K562 (cell line): Measurements from ENCODE around the gene AVPR1B. TPM values are rescaled to one million over a fixed set of nuclear protein-coding genes. Genes with fewer than 3 reads are reported as not detected.
A peak's percentile ranks its signal among the peaks of the same experiment; 100 is the strongest.

Experiments used
- ATAC-seq: fragments of 200-7000 bp; cut with Tn5 transposase; 3 replicates; pipeline ENCODE4 v1.9.1; 2020; ENCODE audit warnings: moderate library complexity
- BruUV-seq: library from RNA; stranded (reverse); fragments of 400-500 nt; replicated peaks from 2 replicates; lab custom pipeline; 2021; lab: Mats Ljungman, UMichigan
- CTCF ChIA-PET: fragments of 300-600 bp; formaldehyde crosslinking; extraction: SDS; loops from one replicate; lab custom pipeline; 2021; ENCODE audit warnings: low intra/inter-chr PET ratio; lab: Yijun Ruan, JAX
- POLR2A ChIA-PET: fragments of 300-600, 350-650 bp; sonication (Branson Sonifier 250); formaldehyde crosslinking; extraction: SDS; loops from one replicate; lab custom pipeline; 2021; ENCODE audit warnings: antibody characterized with exemption, inconsistent platforms; lab: Yijun Ruan, JAX
- DNase-seq, 4 experiments: peaks; one replicate each; pipeline versions ENCODE4 v3.0.0 to v3.0.0-alpha.2; 2011 to 2018; ENCODE audit warnings: low spot score in 3 of 4, mixed read lengths in 3 of 4; ENCODE audit errors: extremely low read depth in 1 of 4
- FAIRE-seq: peaks from 2 replicates; lab custom pipeline; 2011; peaks lifted over from hg19 to GRCh38; lab: Jason Lieb, UNC
- H2AFZ ChIP-seq: 2 replicates; pipeline ENCODE4 v1.6.0; 2011; ENCODE audit warnings: low read depth, low read length, control low read depth, inconsistent platforms
- H3K27ac ChIP-seq: fragments of 200-600 bp; 3 replicates; pipeline ENCODE4 v1.8.0; 2011; ENCODE audit warnings: low read depth, mild to moderate bottlenecking, control low read depth, inconsistent platforms, low read length, moderate library complexity, mixed read lengths; ENCODE audit errors: extremely low read depth
- H3K27me3 ChIP-seq, 2 experiments: fragments of 300-600 bp in 1 of 2; 2 replicates in 1 of 2; 3 replicates in 1 of 2; pipeline versions ENCODE4 v1.6.0 to v1.8.0; 2011; ENCODE audit warnings: inconsistent platforms in 2 of 2, low read length in 2 of 2, mild to moderate bottlenecking in 1 of 2, mixed read lengths in 1 of 2, moderate library complexity in 1 of 2; ENCODE audit not compliant: control insufficient read depth in 2 of 2, insufficient read depth in 2 of 2
- H3K36me3 ChIP-seq: fragments of 300-600 bp; 3 replicates; pipeline ENCODE4 v1.8.0; 2011; ENCODE audit warnings: mild to moderate bottlenecking, low read length, inconsistent platforms; ENCODE audit not compliant: control insufficient read depth, insufficient read depth
- H3K4me1 ChIP-seq, 2 experiments: fragments of 200-600 bp in 1 of 2; replicated peaks in 1 of 2; 2 replicates in 1 of 2; 3 replicates in 1 of 2; pipeline versions ENCODE4 v1.5.1 to v1.8.0; 2011; ENCODE audit warnings: inconsistent platforms in 2 of 2, low read length in 2 of 2, mild to moderate bottlenecking in 1 of 2, mixed read lengths in 1 of 2, moderate library complexity in 1 of 2; ENCODE audit not compliant: control insufficient read depth in 2 of 2, insufficient read depth in 2 of 2
- H3K4me2 ChIP-seq: 2 replicates; pipeline ENCODE4 v1.6.1; 2011; ENCODE audit warnings: low read length, control low read depth, inconsistent platforms, mixed read lengths; ENCODE audit not compliant: insufficient read depth
- H3K4me3 ChIP-seq: fragments of 200-600 bp; sonication (generic), shearing (Covaris generic); 2 replicates; pipeline ENCODE4 v1.5.1; 2016; ENCODE audit warnings: control low read depth, inconsistent platforms
- H3K79me2 ChIP-seq: fragments of 200-600 bp; 3 replicates; pipeline ENCODE4 v1.8.0; 2011; ENCODE audit warnings: low read length, inconsistent platforms; ENCODE audit not compliant: control insufficient read depth, insufficient read depth
- H3K9ac ChIP-seq, 2 experiments: 2 replicates each; pipeline versions ENCODE4 v1.6.0 to v1.6.1; 2011; ENCODE audit warnings: low read depth in 2 of 2, low read length in 2 of 2, control low read depth in 1 of 2, inconsistent platforms in 1 of 2, mild to moderate bottlenecking in 1 of 2, mixed read lengths in 1 of 2; ENCODE audit not compliant: insufficient read depth in 1 of 2
- H3K9me1 ChIP-seq: one replicate; pipeline ENCODE4 v1.6.0; 2011; ENCODE audit warnings: inconsistent platforms, mild to moderate bottlenecking, low read length, moderate library complexity; ENCODE audit not compliant: control insufficient read depth, insufficient read depth
- H3K9me3 ChIP-seq: replicated peaks from 2 replicates; pipeline ENCODE4 v1.5.1; 2011; ENCODE audit warnings: low read depth, low read length, inconsistent platforms; ENCODE audit not compliant: control insufficient read depth, insufficient read depth
- H4K20me1 ChIP-seq: replicated peaks from 2 replicates; pipeline ENCODE4 v1.6.1; 2011; ENCODE audit warnings: low read length, inconsistent platforms, mixed read lengths; ENCODE audit not compliant: control insufficient read depth, insufficient read depth
- ARID1B ChIP-seq: fragments of 450-650 bp; IDR thresholded peaks from 2 replicates; pipeline ENCODE4 v1.6.1; 2016; ENCODE audit warnings: antibody characterized with exemption, mild to moderate bottlenecking, inconsistent platforms
- DDX20 ChIP-seq: fragments of 450-650 bp; IDR thresholded peaks from 2 replicates; pipeline ENCODE4 v1.6.1; 2016; ENCODE audit warnings: missing genetic modification characterization, low read depth, mild to moderate bottlenecking, missing compliant biosample characterization, moderate library complexity
- FUS ChIP-seq: fragments of 200-400 bp; formaldehyde crosslinking; optimal IDR thresholded peaks from 2 replicates; pipeline ENCODE3; 2017; ENCODE audit warnings: low read depth, low read length
- ZNF24 ChIP-seq: fragments of 450-650 bp; IDR thresholded peaks from 2 replicates; pipeline ENCODE4 v1.6.1; 2016
- ZNF766 ChIP-seq: fragments of 200-800 bp; sonication (Bioruptor generic); conservative IDR thresholded peaks from 2 replicates; pipeline ENCODE4 v1.6.1; 2016; ENCODE audit warnings: missing genetic modification characterization, missing compliant biosample characterization
- WGBS: fragments of 100-300 bp; shearing (Covaris generic); methylation state at CpG from one replicate; pipeline ENCODE4 v1.1.6; 2016; ENCODE audit warnings: low coverage, mixed read lengths; ENCODE audit not compliant: insufficient coverage; ENCODE audit errors: missing lambda C conversion rate; 5-methylcytosine and 5-hydroxymethylcytosine counted together
- in situ Hi-C: fragments of 300-500 bp; cut with MboI; formaldehyde crosslinking; loops from 4 replicates; pipeline ENCODE4 v1.15.0; 2018; ENCODE audit warnings: inconsistent platforms, mixed read lengths
- intact Hi-C: fragments of 100-400 bp; cut with micrococcal nuclease; formaldehyde crosslinking; loops from 2 replicates; pipeline ENCODE4 v1.14.2; 2022
- polyA plus RNA-seq, 8 experiments: library from polyadenylated mRNA; depleted of rRNA in 4 of 8; stranded (reverse) in 5 of 8; unstranded in 3 of 8; fragments of >200 nt; fragmentation: Nextera tagmentation in 2 of 8; fragmentation: Illumina TruSeq in 1 of 8; extraction: Ambion mirVana in 2 of 8; extraction: Trizol in 1 of 8; gene quantifications; 2 replicates each; pipeline versions ENCODE4 v1.2.1 to v1.2.3, GENCODE V29; 2011 to 2014; ENCODE audit warnings: inconsistent platforms in 1 of 8, missing spikeins in 1 of 8
- total RNA-seq, 7 experiments: library from RNA; depleted of rRNA in 6 of 7; stranded (reverse); fragments of >200 nt in 6 of 7; fragmentation: Illumina TruSeq in 2 of 7; extraction: Trizol in 2 of 7; gene quantifications; 2 replicates each; pipeline versions ENCODE4 v1.2.1 to v1.2.3, GENCODE V29; 2011 to 2021; ENCODE audit warnings: low replicate concordance in 1 of 7
- TF ChIP-seq, protein P1 (sequence below): sonication (generic); formaldehyde crosslinking; IDR thresholded peaks from 2 replicates; pipeline ENCODE4 v1.9.0; 2022; ENCODE audit warnings: mild to moderate bottlenecking, missing genetic modification reagents
- TF ChIP-seq, protein P2 (sequence below): fragments of 250-450 bp; sonication (Bioruptor Pico); IDR thresholded peaks from 2 replicates; pipeline ENCODE4 v1.5.0; 2021
- TF ChIP-seq, protein P3 (sequence below): fragments of 250-450 bp; sonication (Bioruptor Pico); IDR thresholded peaks from 2 replicates; pipeline ENCODE4 v1.5.0; 2020; ENCODE audit warnings: mild to moderate bottlenecking, borderline replicate concordance

The AVPR1B gene
- total and polyA plus RNA-seq, 9 of the 15 experiments (the other 6 are each of a cell fraction or from before 2014, with no cell fraction given), result not detected

DNA sequence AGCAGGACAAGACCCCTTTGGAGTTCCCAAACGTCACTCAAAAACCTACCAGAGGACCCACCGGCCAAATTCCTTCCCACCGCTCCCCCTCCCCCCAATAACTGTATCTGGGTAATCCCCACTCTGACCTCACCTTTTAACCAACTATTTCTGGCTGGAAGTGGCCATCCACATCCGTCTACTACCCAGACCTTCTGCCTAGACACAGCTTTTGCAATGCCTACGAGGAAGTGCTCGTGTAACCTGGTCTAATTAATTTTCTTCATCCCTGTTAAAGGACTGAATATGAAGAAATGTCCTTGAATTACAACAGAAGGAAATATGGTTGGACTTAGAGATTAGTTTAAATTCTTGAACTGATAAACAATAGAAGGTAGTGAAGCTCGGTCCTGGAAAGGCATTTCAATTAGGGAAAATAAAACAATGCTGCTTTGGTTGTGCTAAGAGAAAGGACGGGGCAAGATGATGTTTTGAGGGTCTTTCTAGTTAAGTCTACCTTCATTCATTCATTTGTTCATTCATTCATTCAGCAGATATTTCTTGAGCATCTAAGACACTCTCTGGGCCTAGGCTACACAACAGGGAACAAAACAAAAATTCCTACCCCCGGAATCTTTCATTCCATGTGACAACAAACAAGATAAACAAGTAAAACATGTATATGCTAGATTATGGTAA, 18.8 kb downstream of the AVPR1B start:
- no peak overlapping the region for H3K4me3 ChIP-seq
- H3K27ac ChIP-seq, result no peak overlapping the region
- H3K36me3 ChIP-seq, result no peaks in the 10 kb centered on the region
- H4K20me1 ChIP-seq, result no peaks in the 10 kb centered on the region
- no peaks in the 10 kb centered on the region for H3K9me3 ChIP-seq
- POLR2A ChIA-PET, result interaction anchor here (0.8 to 2.1 kb wide), 4 partner anchors 10 to 29 kb away, joined by 3 to 6 read pairs (median 4); no protein-coding TSS in a partner anchor
- peaks cover 32 to 55% of the 10 kb centered on the region in 2 experiments for H3K27me3 ChIP-seq
- no peak for ATAC-seq
- no peak for FAIRE-seq
- no peak overlapping the region for H3K4me2 ChIP-seq
- no TSS peak for BruUV-seq
- TF ChIP-seq ZNF24 (peak; percentile 76), DDX20 (tag) (no peak)
- CTCF ChIA-PET, result no interaction called here
- no peak for DNase-seq
- H3K79me2 ChIP-seq, result no peaks in the 10 kb centered on the region
- H3K9ac ChIP-seq, result no peak overlapping the region
- no peaks in the 10 kb centered on the region for H3K4me1 ChIP-seq
- H3K9me1 ChIP-seq, result no peaks in the 10 kb centered on the region
- 2% methylated on average over 9 of the region's 9 CpGs for WGBS
- H2AFZ ChIP-seq, result no peak overlapping the region
- intact Hi-C loops, result no loop called here
- in situ Hi-C loops, result no loop called here

DNA sequence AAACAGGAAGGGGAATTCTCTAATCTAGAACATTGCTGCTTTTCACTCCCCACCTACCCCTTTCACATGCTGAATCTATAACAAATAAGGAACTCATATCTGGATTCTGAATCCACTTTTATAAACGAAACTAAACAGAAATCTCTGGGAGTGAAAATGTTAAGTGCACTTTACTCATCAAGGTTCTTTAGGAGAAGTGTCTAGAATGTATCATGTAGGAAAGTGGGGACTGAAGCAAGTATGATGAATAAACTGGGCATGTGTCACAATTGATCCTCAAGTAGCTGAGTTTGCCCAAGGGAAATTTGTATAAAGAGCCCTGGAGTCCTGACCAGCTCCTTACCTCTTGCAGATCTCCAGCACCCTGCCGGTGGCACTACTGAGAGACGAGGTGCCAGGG, 19.8 kb downstream of the AVPR1B start:
- Histone ChIP-seq H4K20me1 (no peaks in the 10 kb centered on the region), H3K36me3 (no peaks in the 10 kb centered on the region), H3K4me1 (no peaks in the 10 kb centered on the region), H3K9me3 (no peaks in the 10 kb centered on the region), H2AFZ (no peak overlapping the region), H3K27ac (no peak overlapping the region), H3K4me2 (no peak overlapping the region), H3K9me1 (no peaks in the 10 kb centered on the region), H3K9ac (no peak overlapping the region), H3K4me3 (no peak overlapping the region), H3K27me3 (peaks cover 32 to 58% of the 10 kb centered on the region in 2 experiments), H3K79me2 (no peaks in the 10 kb centered on the region)
- CTCF ChIA-PET, result no interaction called here
- no peak for DNase-seq
- FAIRE-seq, result no peak
- no TSS peak for BruUV-seq
- intact Hi-C loops, result no loop called here
- 6% methylated on average over 3 of the region's 3 CpGs for WGBS
- no peak for ATAC-seq
- in situ Hi-C loops, result no loop called here
- POLR2A ChIA-PET, result interaction anchor here (1.1 to 1.2 kb wide), 2 partner anchors 14 to 17 kb away, joined by 3 to 5 read pairs; no protein-coding TSS in a partner anchor
- TF ChIP-seq, protein P1, sequence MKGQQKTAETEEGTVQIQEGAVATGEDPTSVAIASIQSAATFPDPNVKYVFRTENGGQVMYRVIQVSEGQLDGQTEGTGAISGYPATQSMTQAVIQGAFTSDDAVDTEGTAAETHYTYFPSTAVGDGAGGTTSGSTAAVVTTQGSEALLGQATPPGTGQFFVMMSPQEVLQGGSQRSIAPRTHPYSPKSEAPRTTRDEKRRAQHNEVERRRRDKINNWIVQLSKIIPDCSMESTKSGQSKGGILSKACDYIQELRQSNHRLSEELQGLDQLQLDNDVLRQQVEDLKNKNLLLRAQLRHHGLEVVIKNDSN (CRISPR knock-in tag), result no peak
- TF ChIP-seq, protein P2, sequence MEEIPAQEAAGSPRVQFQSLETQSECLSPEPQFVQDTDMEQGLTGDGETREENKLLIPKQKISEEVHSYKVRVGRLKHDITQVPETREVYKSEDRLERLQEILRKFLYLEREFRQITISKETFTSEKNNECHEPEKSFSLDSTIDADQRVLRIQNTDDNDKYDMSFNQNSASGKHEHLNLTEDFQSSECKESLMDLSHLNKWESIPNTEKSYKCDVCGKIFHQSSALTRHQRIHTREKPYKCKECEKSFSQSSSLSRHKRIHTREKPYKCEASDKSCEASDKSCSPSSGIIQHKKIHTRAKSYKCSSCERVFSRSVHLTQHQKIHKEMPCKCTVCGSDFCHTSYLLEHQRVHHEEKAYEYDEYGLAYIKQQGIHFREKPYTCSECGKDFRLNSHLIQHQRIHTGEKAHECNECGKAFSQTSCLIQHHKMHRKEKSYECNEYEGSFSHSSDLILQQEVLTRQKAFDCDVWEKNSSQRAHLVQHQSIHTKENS (CRISPR knock-in tag), result no peak
- TF ChIP-seq FUS, result no peak
- no peak for TF ChIP-seq ZNF766 (CRISPR knock-in tag)
- TF ChIP-seq, protein P3, sequence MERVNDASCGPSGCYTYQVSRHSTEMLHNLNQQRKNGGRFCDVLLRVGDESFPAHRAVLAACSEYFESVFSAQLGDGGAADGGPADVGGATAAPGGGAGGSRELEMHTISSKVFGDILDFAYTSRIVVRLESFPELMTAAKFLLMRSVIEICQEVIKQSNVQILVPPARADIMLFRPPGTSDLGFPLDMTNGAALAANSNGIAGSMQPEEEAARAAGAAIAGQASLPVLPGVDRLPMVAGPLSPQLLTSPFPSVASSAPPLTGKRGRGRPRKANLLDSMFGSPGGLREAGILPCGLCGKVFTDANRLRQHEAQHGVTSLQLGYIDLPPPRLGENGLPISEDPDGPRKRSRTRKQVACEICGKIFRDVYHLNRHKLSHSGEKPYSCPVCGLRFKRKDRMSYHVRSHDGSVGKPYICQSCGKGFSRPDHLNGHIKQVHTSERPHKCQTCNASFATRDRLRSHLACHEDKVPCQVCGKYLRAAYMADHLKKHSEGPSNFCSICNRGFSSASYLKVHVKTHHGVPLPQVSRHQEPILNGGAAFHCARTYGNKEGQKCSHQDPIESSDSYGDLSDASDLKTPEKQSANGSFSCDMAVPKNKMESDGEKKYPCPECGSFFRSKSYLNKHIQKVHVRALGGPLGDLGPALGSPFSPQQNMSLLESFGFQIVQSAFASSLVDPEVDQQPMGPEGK (CRISPR knock-in tag), result no peak
- TF ChIP-seq ARID1B, result no peak
